ENCODE results near the gene B3GALT6. TPM values are rescaled to one million over a fixed set of nuclear protein-coding genes. Genes with fewer than 3 reads are reported as not detected.

The B3GALT6 gene
- total RNA-seq, 1 experiment from 2014 or later = 27.1 TPM

DNA sequence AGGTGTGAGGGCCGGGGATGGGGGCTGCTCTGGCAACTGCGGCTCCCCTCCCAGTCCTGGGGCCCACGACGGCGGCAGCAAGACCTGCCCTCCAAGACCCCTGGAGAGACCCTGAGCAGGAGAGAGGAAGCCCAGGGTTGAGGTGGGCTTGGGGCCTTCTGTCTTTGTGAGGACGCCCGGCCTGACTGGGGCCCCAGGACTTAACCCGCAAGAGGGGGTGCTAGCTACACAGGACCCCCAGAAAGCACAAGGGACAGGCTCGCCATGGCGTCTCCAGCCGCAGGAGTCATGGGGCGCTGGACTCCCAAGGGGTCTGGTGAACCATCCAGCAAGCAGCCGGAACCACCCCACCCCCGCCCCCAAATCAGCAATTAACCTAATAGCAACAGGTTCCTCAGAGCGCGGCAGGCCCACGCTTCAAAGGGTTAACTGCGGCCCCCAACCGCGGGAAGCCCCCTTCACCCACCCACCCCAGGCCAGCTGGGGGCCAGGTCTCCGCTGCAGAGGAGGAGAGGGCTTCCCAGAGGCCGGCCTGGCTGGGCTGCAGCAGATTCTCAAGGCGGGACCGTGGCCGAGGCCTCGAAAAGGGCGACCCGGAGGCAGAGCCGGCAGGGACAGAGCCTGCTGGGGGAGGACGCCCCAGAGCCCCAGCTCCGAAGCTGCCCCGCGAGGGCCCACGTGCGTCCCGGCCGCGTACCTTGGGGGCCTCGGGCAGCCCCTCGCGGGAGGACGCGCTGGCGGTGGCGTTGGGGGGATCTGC lies 14.0 kb downstream of the B3GALT6 start:
- no peak overlapping the region for H2BK12ac ChIP-seq (ENCODE audit: insufficient read length, low read depth, low read length)
- H2BK5ac ChIP-seq (ENCODE audit: insufficient read length, low read length) = no peak overlapping the region
- no peaks in the 10 kb centered on the region for H3K27me3 ChIP-seq (ENCODE audit: insufficient read depth, low read length)
- peaks cover 0 to 1% (median 0%) of the 10 kb centered on the region in 3 experiments; a peak in 1 of 7 replicates for H3K36me3 Mint-ChIP-seq (ENCODE audit: insufficient read depth in 1 of 3, low read depth in 3 of 3)
- H2AFZ ChIP-seq (ENCODE audit: low read length) = no peak overlapping the region
- DNase-seq = no peak
- H3K79me2 ChIP-seq (ENCODE audit: insufficient read depth, low read length) = no peaks in the 10 kb centered on the region
- no peak overlapping the region for H3K4ac ChIP-seq (ENCODE audit: low read depth, low read length)
- no peak overlapping the region for H3K18ac ChIP-seq (ENCODE audit: insufficient read length, low read depth, low read length)
- no peak overlapping the region for H2BK15ac ChIP-seq (ENCODE audit: low read depth, low read length)
- H3K9ac ChIP-seq (ENCODE audit: extremely low read depth, insufficient read length, low read length) = no peak overlapping the region
- H3K9me3 Mint-ChIP-seq = no peaks in the 10 kb centered on the region
- no peaks in the 10 kb centered on the region for H3K4me1 ChIP-seq (ENCODE audit: insufficient read depth, low read length)
- no peak overlapping the region for H3K4me3 Mint-ChIP-seq
- no peak overlapping the region for H3K23ac ChIP-seq (ENCODE audit: insufficient read length, low read depth, low read length)
- H3K27me3 Mint-ChIP-seq (ENCODE audit: low read depth) = peaks cover 16% of the 10 kb centered on the region
- no peak overlapping the region for H2AK5ac ChIP-seq (ENCODE audit: insufficient read length, low read length)
- H2BK20ac ChIP-seq (ENCODE audit: low read depth, low read length, poor library complexity, severe bottlenecking) = no peak overlapping the region
- H3K4me2 ChIP-seq (ENCODE audit: insufficient read depth, insufficient read length, low read length) = no peak overlapping the region
- no peak overlapping the region for H3K56ac ChIP-seq (ENCODE audit: insufficient read length, low read depth, low read length)
- H2BK120ac ChIP-seq (ENCODE audit: low read depth, low read length, poor library complexity, severe bottlenecking) = no peak overlapping the region
- no peaks in the 10 kb centered on the region for H4K20me1 ChIP-seq (ENCODE audit: control insufficient read depth, insufficient read depth, insufficient read length)
- no peak overlapping the region for H3K27ac ChIP-seq (ENCODE audit: insufficient read length, low read depth, low read length)
- no peak overlapping the region for H4K8ac ChIP-seq (replicated peaks; ENCODE audit: insufficient read length, low read depth, low read length)
- no peak overlapping the region for H3K14ac ChIP-seq (ENCODE audit: insufficient read depth, low read length)
- H4K91ac ChIP-seq (ENCODE audit: insufficient read length, low read depth, low read length) = no peak overlapping the region
- H4K5ac ChIP-seq (ENCODE audit: insufficient read length, low read depth, low read length) = no peak overlapping the region
- no peak overlapping the region for H3K27ac Mint-ChIP-seq
- H3K23me2 ChIP-seq (ENCODE audit: insufficient read length, low read depth, low read length, poor library complexity, severe bottlenecking) = no peaks in the 10 kb centered on the region
- TF ChIP-seq, protein P1, sequence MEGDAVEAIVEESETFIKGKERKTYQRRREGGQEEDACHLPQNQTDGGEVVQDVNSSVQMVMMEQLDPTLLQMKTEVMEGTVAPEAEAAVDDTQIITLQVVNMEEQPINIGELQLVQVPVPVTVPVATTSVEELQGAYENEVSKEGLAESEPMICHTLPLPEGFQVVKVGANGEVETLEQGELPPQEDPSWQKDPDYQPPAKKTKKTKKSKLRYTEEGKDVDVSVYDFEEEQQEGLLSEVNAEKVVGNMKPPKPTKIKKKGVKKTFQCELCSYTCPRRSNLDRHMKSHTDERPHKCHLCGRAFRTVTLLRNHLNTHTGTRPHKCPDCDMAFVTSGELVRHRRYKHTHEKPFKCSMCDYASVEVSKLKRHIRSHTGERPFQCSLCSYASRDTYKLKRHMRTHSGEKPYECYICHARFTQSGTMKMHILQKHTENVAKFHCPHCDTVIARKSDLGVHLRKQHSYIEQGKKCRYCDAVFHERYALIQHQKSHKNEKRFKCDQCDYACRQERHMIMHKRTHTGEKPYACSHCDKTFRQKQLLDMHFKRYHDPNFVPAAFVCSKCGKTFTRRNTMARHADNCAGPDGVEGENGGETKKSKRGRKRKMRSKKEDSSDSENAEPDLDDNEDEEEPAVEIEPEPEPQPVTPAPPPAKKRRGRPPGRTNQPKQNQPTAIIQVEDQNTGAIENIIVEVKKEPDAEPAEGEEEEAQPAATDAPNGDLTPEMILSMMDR (conservative IDR thresholded peaks at IDR 0.05) = no peak
- no peaks in the 10 kb centered on the region for H3K79me1 ChIP-seq (ENCODE audit: insufficient read depth, low read depth, low read length, poor library complexity, severe bottlenecking)
- no peaks in the 10 kb centered on the region for H3K9me3 ChIP-seq (ENCODE audit: control insufficient read depth, low read depth, low read length)
- no CpG with 5 or more reads among the region's 45 CpGs for WGBS (ENCODE audit: extremely low coverage, insufficient read length, low lambda C conversion rate)
- H3T11ph ChIP-seq (ENCODE audit: low read length) = no peak overlapping the region
- peaks cover 0 to under 1% of the 10 kb centered on the region in 2 experiments; a peak in 1 of 4 replicates for H3K4me1 Mint-ChIP-seq

All from H9 (cell line).